Right cardiac atrium (tissue), 5 donors: ENCODE results near the gene DNASE1L1. TPM values are rescaled to one million over a fixed set of nuclear protein-coding genes. Genes with fewer than 3 reads are reported as not detected.
A peak's percentile ranks its signal among the peaks of the same experiment; 100 is the strongest.

Experiments
- ATAC-seq, 2 donors: fragments of 200-7000 bp; cut with Tn5 transposase; one replicate each; pipeline versions ENCODE4 v1.8.0 to v1.9.1; 2020; ENCODE audit warnings: moderate library complexity in 2 of 2, mild to moderate bottlenecking in 1 of 2
- DNase-seq, 3 donors: peaks; one replicate each; pipeline ENCODE4 v3.0.0-alpha.2; 2020
- H3K27ac ChIP-seq: one replicate; pipeline ENCODE4 v1.5.1; 2013; ENCODE audit warnings: mild to moderate bottlenecking, low read length, control low read depth, moderate library complexity
- H3K27me3 ChIP-seq: one replicate; pipeline ENCODE4 v1.6.1; 2013; ENCODE audit not compliant: control insufficient read depth, insufficient read depth
- H3K4me1 ChIP-seq: one replicate; pipeline ENCODE4 v1.6.1; 2013; ENCODE audit warnings: low read length; ENCODE audit not compliant: control insufficient read depth, insufficient read depth
- H3K4me3 ChIP-seq: one replicate; pipeline ENCODE4 v1.5.1; 2013; ENCODE audit warnings: low read length, control low read depth
- H3K9me3 ChIP-seq: one replicate; pipeline ENCODE4 v1.6.1; 2013; ENCODE audit warnings: low read length; ENCODE audit not compliant: control insufficient read depth
- WGBS: extraction: QIAGEN DNeasy Blood & Tissue Kit; methylation state at CpG from one replicate; pipeline ENCODE4 v1.1.7; 2013; 5-methylcytosine and 5-hydroxymethylcytosine counted together
- intact Hi-C, 4 donors: fragments of 100-400 bp; cut with DNase I; formaldehyde crosslinking; loops; one replicate each; pipeline versions ENCODE4 v1.11.0 to v1.14.0; 2022 to 2023
- polyA plus RNA-seq: library from polyadenylated mRNA; stranded (reverse); fragments of 200-250 nt; gene quantifications from one replicate; pipeline ENCODE4 v1.2.3, GENCODE V29; 2013
- total RNA-seq, 4 donors: library from RNA; stranded (reverse); fragmentation: NEBNext Ultra II Directional; extraction: Animal tissue kit (Norgen Biotek cat#: 25700); gene quantifications; one replicate each; pipeline ENCODE4 v1.2.1, GENCODE V29; 2021
- donor health status: healthy with polysubstance abuse.
- donor health status: DM: no; HTN: yes; CAD: no.
- donor health status: DM: no; HTN: no; CAD: no.
- donor health status: DM: no; HTN: yes; CAD: no; lungs with severe emphysema.
- donor health status: DM: yes; HTN: yes; CAD: no.

DNASE1L1 gene
- total and polyA plus RNA-seq, 5 donors = 47.3 to 60.5 (median 52.0) TPM

- intact Hi-C loops = no loop called here
Observed at GRCh38 chrX:154380153-154380552, 28.9 kb downstream of the DNASE1L1 start.

GRCh38 chrX:154379569-154379951 is 29.5 kb downstream of the DNASE1L1 start:
- no peaks in the 10 kb centered on the region for H3K9me3 ChIP-seq
- intact Hi-C loops = no loop called here
- DNase-seq (no peak), ATAC-seq (no peak)
- peak overlapping the region; percentile 92 for H3K4me3 ChIP-seq
- H3K4me1 ChIP-seq = no peaks in the 10 kb centered on the region
- peak overlapping the region; percentile 99 for H3K27ac ChIP-seq
- no peaks in the 10 kb centered on the region for H3K27me3 ChIP-seq
- WGBS = under 1% methylated on average over 38 of the region's 38 CpGs

More at GRCh38 chrX:154380153-154380552, 28.9 kb downstream of the DNASE1L1 start:
- ATAC-seq (no peak), DNase-seq (peak in 1 of 3 donors; percentile 47)
- Histone ChIP-seq H3K4me1 (no peaks in the 10 kb centered on the region), H3K4me3 (peak overlapping the region; percentile 92), H3K27me3 (no peaks in the 10 kb centered on the region), H3K27ac (peak overlapping the region; percentile 99), H3K9me3 (no peaks in the 10 kb centered on the region)
- 32% methylated on average over 13 of the region's 13 CpGs for WGBS

GRCh38 chrX:154378799-154379568 is 30.1 kb downstream of the DNASE1L1 start, which contains the start of gene EMD:
EMD (plus strand) TSS chrX:154379295; CDS start chrX:154379485, 190 bp downstream.
- peak within 1 kb of the TSS; percentile 99 for H3K27ac ChIP-seq
- no peaks in the 10 kb centered on the region for H3K27me3 ChIP-seq
- H3K4me3 ChIP-seq = peak within 1 kb of the TSS; percentile 92
- under 1% methylated on average over 102 of the region's 103 CpGs for WGBS
- DNase-seq (peak; percentile 98 to 100 (median 99)), ATAC-seq (peak; percentile 93 to 94)
- no peaks in the 10 kb centered on the region for H3K4me1 ChIP-seq
- intact Hi-C loops = no loop called here
- H3K9me3 ChIP-seq = no peaks in the 10 kb centered on the region

DNA sequence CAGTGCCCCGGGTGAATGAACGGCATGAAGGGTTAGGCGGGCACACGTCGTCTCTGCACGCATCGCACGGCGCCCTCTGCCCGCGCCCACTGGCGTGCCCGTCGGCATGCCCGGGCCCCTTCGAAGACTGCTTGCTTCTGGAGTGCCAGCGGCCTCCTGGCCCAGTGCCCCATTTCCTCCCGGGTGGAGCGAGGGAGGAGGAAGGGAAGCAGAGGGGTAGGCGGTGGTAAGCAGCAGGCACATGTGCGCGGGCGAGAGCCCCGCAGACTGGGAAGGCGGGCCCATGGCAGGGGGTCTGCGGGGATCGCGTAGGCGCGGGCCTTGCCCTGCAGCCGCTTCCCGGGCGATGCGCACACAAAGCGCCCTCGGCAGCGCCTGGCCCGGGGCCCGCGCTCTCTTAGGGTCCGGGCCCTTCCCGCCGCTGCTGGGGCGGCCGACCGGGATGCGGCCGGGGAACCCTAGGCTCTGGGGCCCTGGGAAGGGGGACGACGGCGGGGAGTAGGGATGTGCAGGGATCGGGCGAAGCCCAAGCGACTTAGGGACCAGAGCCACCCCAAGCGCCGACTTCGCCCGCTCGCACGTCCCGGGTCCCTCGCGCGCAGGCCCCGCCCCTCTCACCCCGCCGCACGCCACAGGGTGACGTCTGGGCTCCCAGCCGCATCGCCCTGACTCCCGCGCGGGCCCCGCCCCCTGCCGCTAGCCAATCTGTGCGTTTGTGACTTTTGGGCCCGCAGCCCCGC is 30.8 kb downstream of the DNASE1L1 start:
- under 1% methylated on average over 76 of the region's 79 CpGs for WGBS
- Histone ChIP-seq H3K4me3 (peak overlapping the region; percentile 39), H3K9me3 (no peaks in the 10 kb centered on the region), H3K4me1 (no peaks in the 10 kb centered on the region), H3K27me3 (no peaks in the 10 kb centered on the region), H3K27ac (peak overlapping the region; percentile 94)
- intact Hi-C loops = no loop called here
- DNase-seq (peak; percentile 74 to 88 (median 85)), ATAC-seq (peak; percentile 10 to 20)

DNA sequence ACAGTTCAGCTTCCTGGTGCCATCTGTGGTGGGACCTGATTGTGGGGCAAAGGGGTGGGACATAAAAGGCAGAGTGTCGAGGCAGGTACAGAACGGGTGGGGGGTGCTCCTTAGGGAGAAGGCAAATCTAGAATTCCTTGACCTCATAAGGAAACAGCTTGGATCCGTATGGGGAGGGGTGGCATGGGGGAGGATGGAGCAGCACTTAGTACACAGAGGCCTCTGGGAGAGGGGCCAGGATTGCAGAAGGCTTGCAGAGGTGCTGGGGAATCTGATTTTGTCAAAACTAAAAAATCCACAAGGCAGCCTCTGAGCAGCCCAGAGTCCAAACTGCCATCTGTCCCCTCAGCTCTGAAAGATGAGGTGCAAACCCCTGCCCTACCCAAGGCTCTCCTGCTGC is 32.3 kb downstream of the DNASE1L1 start:
- 68% methylated on average over 3 of the region's 3 CpGs for WGBS
- ATAC-seq (no peak), DNase-seq (no peak)
- Histone ChIP-seq H3K4me1 (no peaks in the 10 kb centered on the region), H3K27me3 (no peaks in the 10 kb centered on the region), H3K27ac (peak overlapping the region; percentile 30), H3K9me3 (no peaks in the 10 kb centered on the region), H3K4me3 (no peak overlapping the region)
- intact Hi-C loops = no loop called here

GRCh38 chrX:154375156-154375504 is 33.9 kb downstream of the DNASE1L1 start:
- Histone ChIP-seq H3K27me3 (no peaks in the 10 kb centered on the region), H3K9me3 (no peaks in the 10 kb centered on the region), H3K4me1 (no peaks in the 10 kb centered on the region), H3K27ac (peak overlapping the region; percentile 61), H3K4me3 (no peak overlapping the region)
- DNase-seq (no peak), ATAC-seq (no peak)
- intact Hi-C loops = no loop called here
- WGBS = 71% methylated on average over 10 of the region's 10 CpGs

GRCh38 chrX:154374313-154375155 is 34.5 kb downstream of the DNASE1L1 start, which contains the start of gene FLNA:
FLNA (minus strand) TSS chrX:154374634; CDS start chrX:154371245, 3,389 bp downstream.
- DNase-seq (peak in 2 of 3 donors; percentile 82), ATAC-seq (no peak)
- H3K27ac ChIP-seq = peak within 1 kb of the TSS; percentile 61
- peak within 1 kb of the TSS; percentile 23 for H3K4me3 ChIP-seq
- intact Hi-C loops = no loop called here
- H3K4me1 ChIP-seq = no peaks in the 10 kb centered on the region
- no peaks in the 10 kb centered on the region for H3K9me3 ChIP-seq
- 5% methylated on average over 95 of the region's 95 CpGs for WGBS
- H3K27me3 ChIP-seq = no peaks in the 10 kb centered on the region

DNA sequence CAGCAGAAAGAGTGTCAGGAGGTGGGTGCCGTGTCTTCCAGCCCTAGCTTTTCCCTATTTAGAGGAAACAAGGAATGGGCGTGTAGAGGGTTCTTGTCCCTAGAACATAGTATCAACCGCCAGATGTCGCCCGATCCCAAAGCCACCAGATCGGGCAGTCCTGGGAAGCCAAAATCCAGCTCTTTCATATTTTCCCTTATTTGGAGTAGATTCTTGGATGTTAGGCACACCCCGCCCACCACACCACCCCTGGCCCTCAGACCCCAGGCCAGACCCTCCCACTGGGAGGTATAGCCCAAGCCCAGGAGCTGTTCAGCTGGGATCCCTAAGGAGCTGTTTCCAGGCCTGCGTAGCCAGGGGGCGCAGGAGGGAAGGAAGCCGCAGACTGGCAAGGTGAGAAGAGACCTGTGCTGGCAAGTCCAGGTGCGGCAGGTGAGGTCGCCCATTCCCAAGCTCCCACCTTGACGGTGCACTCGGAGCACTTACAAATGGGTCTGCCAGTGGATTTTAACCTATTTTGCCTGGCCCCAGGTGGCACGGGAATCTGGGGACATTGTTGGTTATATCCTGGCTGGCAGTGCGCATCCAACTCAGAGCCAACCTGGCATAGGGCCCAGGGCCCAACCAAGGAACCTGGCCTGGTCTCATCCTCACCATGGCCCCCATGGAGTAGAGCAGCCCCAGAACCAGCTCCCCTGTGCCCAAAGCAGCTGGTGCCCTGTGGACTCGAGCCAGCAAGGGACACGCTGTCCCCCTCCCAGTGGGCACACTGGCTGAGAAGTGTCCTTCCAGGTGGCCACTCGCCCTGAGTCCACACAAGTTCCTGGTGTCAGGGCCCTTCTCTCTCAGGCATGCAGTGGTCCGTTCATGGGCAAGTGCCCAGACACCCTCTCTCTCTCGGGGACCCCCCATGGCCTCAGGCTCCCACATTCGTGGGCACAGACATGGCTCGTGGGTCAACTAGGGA is 35.4 kb downstream of the DNASE1L1 start:
- 6% methylated on average over 23 of the region's 23 CpGs for WGBS
- H3K27me3 ChIP-seq = no peaks in the 10 kb centered on the region
- peak overlapping the region; percentile 43 for H3K27ac ChIP-seq
- ATAC-seq = peak in 1 of 2 donors; percentile 0
- H3K4me3 ChIP-seq = peak overlapping the region; percentile 23
- H3K9me3 ChIP-seq = no peaks in the 10 kb centered on the region
- intact Hi-C loops = no loop called here
- peak; percentile 71 to 85 (median 76) for DNase-seq
- no peaks in the 10 kb centered on the region for H3K4me1 ChIP-seq

GRCh38 chrX:154372612-154373022 is 36.4 kb downstream of the DNASE1L1 start:
- H3K4me3 ChIP-seq = peak overlapping the region; percentile 6
- peaks cover 6% of the 10 kb centered on the region for H3K4me1 ChIP-seq
- DNase-seq = no peak
- WGBS = 25% methylated on average over 5 of the region's 5 CpGs
- no peaks in the 10 kb centered on the region for H3K27me3 ChIP-seq
- no peak for ATAC-seq
- peak overlapping the region; percentile 13 for H3K27ac ChIP-seq
- intact Hi-C loops = no loop called here
- no peaks in the 10 kb centered on the region for H3K9me3 ChIP-seq
